Upper lobe of right lung (tissue), 1 donor: ENCODE data around the gene KLF1. TPM values are rescaled to one million over a fixed set of nuclear protein-coding genes. Genes with fewer than 3 reads are reported as not detected.

Experiments
- ATAC-seq: fragments of 200-7000 bp; cut with Tn5 transposase; one replicate; pipeline ENCODE4 v1.9.1; 2020; ENCODE audit warnings: mild to moderate bottlenecking, moderate library complexity
- DNase-seq: peaks from one replicate; pipeline ENCODE4 v3.0.0-alpha.2; 2020
- H3K27ac ChIP-seq: fragments of 200-600 bp; one replicate; pipeline ENCODE4 v1.8.0; 2022
- H3K27me3 ChIP-seq: fragments of 200-600 bp; one replicate; pipeline ENCODE4 v1.8.0; 2022; ENCODE audit warnings: mild to moderate bottlenecking
- H3K36me3 ChIP-seq: fragments of 200-600 bp; one replicate; pipeline ENCODE4 v1.8.0; 2022
- H3K4me1 ChIP-seq: fragments of 200-600 bp; one replicate; pipeline ENCODE4 v1.8.0; 2022
- H3K4me3 ChIP-seq: fragments of 200-600 bp; one replicate; pipeline ENCODE4 v1.8.0; 2022; ENCODE audit warnings: mild to moderate bottlenecking
- H3K9me3 ChIP-seq: fragments of 200-600 bp; one replicate; pipeline ENCODE4 v1.8.0; 2022
- CTCF ChIP-seq: fragments of 200-600 bp; IDR thresholded peaks from one replicate; pipeline ENCODE4 v1.8.0; 2022; ENCODE audit warnings: antibody characterized with exemption
- intact Hi-C: fragments of 100-400 bp; cut with DNase I; formaldehyde crosslinking; loops from one replicate; pipeline ENCODE4 v1.11.0; 2022
- total RNA-seq: library from RNA; stranded (reverse); fragmentation: NEBNext Ultra II Directional; extraction: Animal tissue kit (Norgen Biotek cat#: 25700); gene quantifications from one replicate; pipeline ENCODE4 v1.2.1, GENCODE V29; 2021
- donor health status: DM: no; HTN: yes; CAD: no; lungs with severe emphysema.

Gene KLF1
- total RNA-seq, 1 donor from 2014 or later: not detected

- H3K27me3 ChIP-seq: no peaks in the 10 kb centered on the region
- H3K4me3 ChIP-seq: no peak overlapping the region
- H3K27ac ChIP-seq: peak overlapping the region; percentile 60
- peak; percentile 36 for ATAC-seq
- H3K36me3 ChIP-seq: no peaks in the 10 kb centered on the region
- TF ChIP-seq CTCF: no peak
- H3K4me1 ChIP-seq: peaks cover 24% of the 10 kb centered on the region
- DNase-seq: no peak
- no peaks in the 10 kb centered on the region for H3K9me3 ChIP-seq
- intact Hi-C loops: no loop called here
Observed at GRCh38 chr19:12913851-12914690, 27.1 kb upstream of the KLF1 start.

GRCh38 chr19:12913011-12913561 lies 26.1 kb upstream of the KLF1 start:
- Histone ChIP-seq H3K4me1 (peaks cover 20% of the 10 kb centered on the region), H3K27me3 (no peaks in the 10 kb centered on the region), H3K9me3 (no peaks in the 10 kb centered on the region), H3K27ac (peak overlapping the region; percentile 60), H3K4me3 (peak overlapping the region; percentile 21), H3K36me3 (no peaks in the 10 kb centered on the region)
- TF ChIP-seq CTCF: no peak
- ATAC-seq: peak; percentile 78
- peak; percentile 76 for DNase-seq
- intact Hi-C loops: no loop called here

GRCh38 chr19:12912571-12912970 lies 25.6 kb upstream of the KLF1 start:
- Histone ChIP-seq H3K27me3 (no peaks in the 10 kb centered on the region), H3K4me1 (peaks cover 20% of the 10 kb centered on the region), H3K27ac (peak overlapping the region; percentile 60), H3K36me3 (no peaks in the 10 kb centered on the region), H3K4me3 (peak overlapping the region; percentile 21), H3K9me3 (no peaks in the 10 kb centered on the region)
- no peak for DNase-seq
- TF ChIP-seq CTCF: no peak
- ATAC-seq: no peak
- intact Hi-C loops: no loop called here

- TF ChIP-seq CTCF: no peak
- no peaks in the 10 kb centered on the region for H3K9me3 ChIP-seq
- peak overlapping the region; percentile 24 for H3K27ac ChIP-seq
- DNase-seq (no peak), ATAC-seq (peak; percentile 90)
- no peak overlapping the region for H3K4me3 ChIP-seq
- intact Hi-C loops: no loop called here
- no peaks in the 10 kb centered on the region for H3K27me3 ChIP-seq
- no peaks in the 10 kb centered on the region for H3K4me1 ChIP-seq
- no peaks in the 10 kb centered on the region for H3K36me3 ChIP-seq
Observed at GRCh38 chr19:12907166-12907565, 20.2 kb upstream of the KLF1 start.

- DNase-seq (no peak), ATAC-seq (no peak)
- Histone ChIP-seq H3K27ac (no peak overlapping the region), H3K9me3 (no peaks in the 10 kb centered on the region), H3K4me1 (no peaks in the 10 kb centered on the region), H3K4me3 (no peak overlapping the region), H3K36me3 (peaks cover 27% of the 10 kb centered on the region), H3K27me3 (no peaks in the 10 kb centered on the region)
- no peak for TF ChIP-seq CTCF
- intact Hi-C loops: no loop called here
Observed at GRCh38 chr19:12899891-12900518, 13.0 kb upstream of the KLF1 start.
